Hepatocyte (in vitro differentiated cells): ENCODE measurements around the gene ITPR1. TPM values are rescaled to one million over a fixed set of nuclear protein-coding genes. Genes with fewer than 3 reads are reported as not detected.
A peak's percentile ranks its signal among the peaks of the same experiment; 100 is the strongest.

ENCODE experiments used
- DNase-seq: peaks from one replicate; pipeline ENCODE4 v3.0.0-alpha.2; 2016; ENCODE audit warnings: low spot score
- H2AFZ ChIP-seq: fragments of 200-600 bp; sonication (generic); 2 replicates; pipeline ENCODE4 v1.6.0; 2016; ENCODE audit warnings: antibody characterized with exemption, mild to moderate bottlenecking
- H3K27ac ChIP-seq: fragments of 200-600 bp; sonication (generic); 2 replicates; pipeline ENCODE4 v1.5.1; 2016; ENCODE audit warnings: mild to moderate bottlenecking
- H3K27me3 ChIP-seq: fragments of 200-600 bp; sonication (generic); 2 replicates; pipeline ENCODE4 v1.6.1; 2016
- H3K36me3 ChIP-seq: fragments of 200-600 bp; sonication (generic); replicated peaks from 2 replicates; pipeline ENCODE4 v1.5.1; 2016; ENCODE audit warnings: low read depth; ENCODE audit not compliant: insufficient read depth
- H3K4me1 ChIP-seq: fragments of 200-600 bp; sonication (generic); 2 replicates; pipeline ENCODE4 v1.5.1; 2016; ENCODE audit warnings: mild to moderate bottlenecking, moderate library complexity; ENCODE audit not compliant: insufficient read depth
- H3K4me2 ChIP-seq: fragments of 200-600 bp; sonication (generic); 2 replicates; pipeline ENCODE4 v1.6.0; 2016
- H3K4me3 ChIP-seq: fragments of 200-600 bp; sonication (generic); 2 replicates; pipeline ENCODE4 v1.5.1; 2016; ENCODE audit warnings: mild to moderate bottlenecking
- H3K79me2 ChIP-seq: fragments of 200-600 bp; sonication (generic); 2 replicates; pipeline ENCODE4 v1.6.0; 2017; ENCODE audit warnings: mild to moderate bottlenecking
- H3K9me2 ChIP-seq: fragments of 200-600 bp; sonication (generic); replicated peaks from 2 replicates; pipeline ENCODE4 v1.6.0; 2017; ENCODE audit warnings: mild to moderate bottlenecking; ENCODE audit not compliant: insufficient read depth
- H3K9me3 ChIP-seq: fragments of 200-600 bp; sonication (generic); 2 replicates; pipeline ENCODE4 v1.5.1; 2016; ENCODE audit warnings: low read depth, mild to moderate bottlenecking
- H4K20me1 ChIP-seq: fragments of 200-600 bp; sonication (generic); 2 replicates; pipeline ENCODE4 v1.6.0; 2016; ENCODE audit warnings: mild to moderate bottlenecking; ENCODE audit not compliant: insufficient read depth, poor library complexity, severe bottlenecking
- EZH2 ChIP-seq: fragments of 200-600 bp; sonication (generic); IDR thresholded peaks from 2 replicates; pipeline ENCODE4 v1.6.1; 2016; ENCODE audit warnings: antibody characterized with exemption, mild to moderate bottlenecking, borderline replicate concordance
- EZH2phosphoT487 ChIP-seq: fragments of 200-600 bp; sonication (generic); IDR thresholded peaks from one replicate; pipeline ENCODE4 v1.6.1; 2018; ENCODE audit warnings: antibody characterized with exemption, mild to moderate bottlenecking, low read depth, moderate library complexity; ENCODE audit not compliant: unreplicated experiment, severe bottlenecking
- WGBS: methylation state at CpG from one replicate; pipeline ENCODE4 v1.1.6; 2016; ENCODE audit warnings: low lambda C conversion rate; ENCODE audit errors: missing lambda C conversion rate; 5-methylcytosine and 5-hydroxymethylcytosine counted together
- polyA plus RNA-seq: library from polyadenylated mRNA; unstranded; fragments of >200 nt; fragmentation: Nextera tagmentation; extraction: Ambion mirVana; gene quantifications from 2 replicates; pipeline ENCODE4 v1.2.1, GENCODE V29; 2016
- total RNA-seq: library from RNA; depleted of rRNA; stranded (reverse); fragments of >200 nt; gene quantifications from 2 replicates; pipeline ENCODE4 v1.2.3, GENCODE V29; 2014
- TF ChIP-seq, protein P1 (sequence below): fragments of 200-600 bp; sonication (generic); IDR thresholded peaks from 2 replicates; pipeline ENCODE4 v1.5.1; 2016; ENCODE audit warnings: antibody characterized with exemption, mild to moderate bottlenecking; ENCODE audit not compliant: poor library complexity

The ITPR1 gene
- total and polyA plus RNA-seq, 2 experiments from 2014 or later, result 46.8 to 90.8 TPM

DNA sequence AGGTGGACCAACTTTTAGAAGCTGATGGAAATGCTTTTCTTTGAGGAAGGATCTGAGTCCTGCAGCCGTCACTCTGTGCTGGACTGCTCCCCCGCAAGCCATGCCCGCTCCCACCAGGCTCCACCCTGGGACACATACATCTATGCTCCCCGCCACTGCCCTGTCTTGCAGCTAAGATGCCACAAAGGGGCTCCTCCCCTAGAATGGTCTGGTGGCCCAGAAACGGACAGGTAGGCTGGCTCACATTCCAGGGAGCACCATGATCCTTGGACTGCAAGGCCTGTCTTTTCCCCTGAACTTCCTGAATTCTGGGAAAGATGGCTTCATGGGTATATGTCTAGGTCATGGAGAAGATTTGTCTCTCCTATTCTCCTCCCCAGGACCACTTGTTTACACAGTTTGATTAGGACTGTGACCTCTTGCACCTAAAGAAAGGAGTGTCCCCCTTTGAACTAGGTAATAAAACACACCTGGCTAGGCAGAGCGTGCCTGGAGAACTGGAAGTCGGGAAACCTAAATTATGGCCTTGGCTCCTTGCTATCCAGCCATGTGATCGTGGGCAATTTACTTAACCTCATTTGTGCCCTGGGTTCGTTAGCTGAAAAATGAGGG, 265.2 kb downstream of the ITPR1 start:
- Histone ChIP-seq H3K4me2 (no peak overlapping the region), H3K79me2 (no peaks in the 10 kb centered on the region), H3K36me3 (no peaks in the 10 kb centered on the region), H4K20me1 (no peaks in the 10 kb centered on the region), H3K9me2 (no peaks in the 10 kb centered on the region), H3K9me3 (no peaks in the 10 kb centered on the region), H3K27ac (peak overlapping the region; percentile 71), H3K4me3 (no peak overlapping the region), H2AFZ (no peak overlapping the region), H3K4me1 (peaks cover 15% of the 10 kb centered on the region), H3K27me3 (no peaks in the 10 kb centered on the region)
- DNase-seq, result no peak
- TF ChIP-seq, protein P1, sequence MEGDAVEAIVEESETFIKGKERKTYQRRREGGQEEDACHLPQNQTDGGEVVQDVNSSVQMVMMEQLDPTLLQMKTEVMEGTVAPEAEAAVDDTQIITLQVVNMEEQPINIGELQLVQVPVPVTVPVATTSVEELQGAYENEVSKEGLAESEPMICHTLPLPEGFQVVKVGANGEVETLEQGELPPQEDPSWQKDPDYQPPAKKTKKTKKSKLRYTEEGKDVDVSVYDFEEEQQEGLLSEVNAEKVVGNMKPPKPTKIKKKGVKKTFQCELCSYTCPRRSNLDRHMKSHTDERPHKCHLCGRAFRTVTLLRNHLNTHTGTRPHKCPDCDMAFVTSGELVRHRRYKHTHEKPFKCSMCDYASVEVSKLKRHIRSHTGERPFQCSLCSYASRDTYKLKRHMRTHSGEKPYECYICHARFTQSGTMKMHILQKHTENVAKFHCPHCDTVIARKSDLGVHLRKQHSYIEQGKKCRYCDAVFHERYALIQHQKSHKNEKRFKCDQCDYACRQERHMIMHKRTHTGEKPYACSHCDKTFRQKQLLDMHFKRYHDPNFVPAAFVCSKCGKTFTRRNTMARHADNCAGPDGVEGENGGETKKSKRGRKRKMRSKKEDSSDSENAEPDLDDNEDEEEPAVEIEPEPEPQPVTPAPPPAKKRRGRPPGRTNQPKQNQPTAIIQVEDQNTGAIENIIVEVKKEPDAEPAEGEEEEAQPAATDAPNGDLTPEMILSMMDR, result no peak
- no peak for TF ChIP-seq EZH2phosphoT487
- TF ChIP-seq EZH2, result no peak
- WGBS, result 86% methylated on average over 9 of the region's 9 CpGs

DNA sequence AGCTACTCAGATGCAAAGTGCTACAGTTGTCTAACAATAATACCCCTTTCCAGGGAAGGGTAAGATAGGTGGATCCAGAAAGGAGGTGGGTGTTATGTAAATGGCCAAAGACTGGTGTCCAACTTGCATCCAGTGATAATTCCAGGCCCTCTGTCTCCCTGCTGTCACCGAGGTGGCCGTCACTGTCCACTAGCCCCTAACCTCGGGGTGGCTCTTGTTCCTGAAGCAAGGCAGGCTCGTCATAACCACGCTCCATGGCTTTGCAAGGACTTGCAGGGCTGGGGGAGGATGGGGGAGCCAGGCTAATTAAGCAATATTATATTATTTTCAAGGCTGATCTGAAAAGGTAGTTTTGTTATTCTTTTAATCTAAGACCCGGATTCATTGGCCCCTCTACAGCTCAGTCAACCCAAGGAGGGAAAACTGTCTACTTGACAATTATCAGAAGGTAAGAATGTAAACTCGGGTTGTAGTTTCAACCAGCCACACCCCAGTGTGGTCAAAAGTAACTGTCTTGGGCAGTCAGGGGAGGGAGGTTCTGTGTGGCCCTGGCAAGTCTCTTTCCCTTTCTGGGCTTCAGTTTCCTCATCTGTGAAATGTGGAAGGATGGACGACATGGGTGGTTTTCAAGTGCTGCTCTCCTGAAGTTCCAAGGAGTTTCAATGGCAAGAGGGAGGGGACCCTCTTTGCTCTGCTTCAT, 266.0 kb downstream of the ITPR1 start:
- H3K36me3 ChIP-seq, result no peaks in the 10 kb centered on the region

DNA sequence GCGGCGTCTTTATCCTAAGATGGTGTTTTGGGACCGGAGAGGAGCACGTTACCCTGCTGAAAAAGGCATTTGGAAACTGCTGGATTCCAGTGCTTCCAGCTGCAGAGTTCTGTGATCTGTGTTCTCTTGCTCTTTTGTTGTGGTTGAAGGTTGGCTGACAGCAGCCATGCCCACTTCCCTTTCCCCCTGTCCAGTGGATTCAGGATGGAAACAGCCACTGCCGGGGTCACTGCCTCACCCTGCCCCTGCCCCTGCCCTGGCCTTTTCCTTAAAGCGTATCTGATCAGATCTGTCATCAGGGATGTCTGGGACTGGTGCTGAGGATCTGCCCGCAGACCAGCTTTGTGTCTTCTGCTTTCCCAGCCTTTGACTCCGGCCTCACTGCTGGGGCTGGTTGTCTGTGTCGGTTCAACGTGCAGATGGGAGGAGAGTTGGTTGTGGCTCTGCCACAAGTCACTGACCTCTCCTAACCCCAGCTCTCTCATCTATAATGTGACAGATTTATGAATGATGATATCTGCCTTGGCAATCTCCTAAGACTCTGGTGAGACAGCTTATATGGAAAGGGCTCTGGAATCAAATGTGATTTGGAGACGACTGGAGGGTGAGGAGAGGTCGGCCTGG, 266.7 kb downstream of the ITPR1 start:
- Histone ChIP-seq H3K79me2 (no peaks in the 10 kb centered on the region), H3K4me3 (no peak overlapping the region), H4K20me1 (no peaks in the 10 kb centered on the region), H3K27ac (no peak overlapping the region), H3K4me2 (no peak overlapping the region), H3K9me2 (no peaks in the 10 kb centered on the region), H3K27me3 (no peaks in the 10 kb centered on the region), H2AFZ (no peak overlapping the region), H3K4me1 (peaks cover 15% of the 10 kb centered on the region), H3K9me3 (no peaks in the 10 kb centered on the region), H3K36me3 (no peaks in the 10 kb centered on the region)
- 66% methylated on average over 12 of the region's 12 CpGs for whole genome bisulfite sequencing
- DNase-seq, result no peak
- TF ChIP-seq EZH2 (no peak), EZH2phosphoT487 (no peak)
- TF ChIP-seq, protein P1, result no peak

More for the DNA sequence above, 266.0 kb downstream of the ITPR1 start:
- H2AFZ ChIP-seq, result no peak overlapping the region
- no peaks in the 10 kb centered on the region for H3K9me2 ChIP-seq
- no peak overlapping the region for H3K27ac ChIP-seq
- no peaks in the 10 kb centered on the region for H4K20me1 ChIP-seq
- peaks cover 15% of the 10 kb centered on the region for H3K4me1 ChIP-seq
- no peaks in the 10 kb centered on the region for H3K9me3 ChIP-seq
- no peak overlapping the region for H3K4me2 ChIP-seq
- TF ChIP-seq EZH2phosphoT487 (no peak), EZH2 (no peak)
- TF ChIP-seq, protein P1, result no peak
- DNase-seq, result no peak
- no peaks in the 10 kb centered on the region for H3K27me3 ChIP-seq
- H3K79me2 ChIP-seq, result no peaks in the 10 kb centered on the region
- no peak overlapping the region for H3K4me3 ChIP-seq
- WGBS, result 84% methylated on average over 8 of the region's 8 CpGs
